HEK293 (cell line): ENCODE results near the gene SLC5A7.

ENCODE experiments used
- BCL11B ChIP-seq: fragments of 450-650 bp; formaldehyde crosslinking; IDR thresholded peaks from 2 replicates; pipeline ENCODE4 v1.5.1; 2016; ENCODE audit warnings: low read depth, missing biosample characterization, missing genetic modification characterization
- ZBTB44 ChIP-seq: fragments of 450-650 bp; IDR thresholded peaks from 2 replicates; pipeline ENCODE4 v1.5.1; 2018; ENCODE audit warnings: missing biosample characterization, mild to moderate bottlenecking, missing genetic modification characterization
- ZNF394 ChIP-seq: fragments of 450-650 bp; formaldehyde crosslinking; IDR thresholded peaks from 2 replicates; pipeline ENCODE4 v1.5.1; 2016; ENCODE audit warnings: missing biosample characterization, missing genetic modification characterization, mild to moderate bottlenecking, moderate library complexity, borderline replicate concordance
- ZNF670 ChIP-seq: fragments of 450-650 bp; formaldehyde crosslinking; IDR thresholded peaks from 2 replicates; pipeline ENCODE4 v1.5.1; 2016; ENCODE audit warnings: missing biosample characterization, missing genetic modification characterization, low read depth

- TF ChIP-seq ZBTB44 (tag by site-specific recombination) (no peak), ZNF670 (no peak), BCL11B (no peak), ZNF394 (tag by site-specific recombination) (no peak)
Measured at GRCh38 chr2:108031471-108031941, 45.2 kb downstream of the SLC5A7 start.
